Esophagus squamous epithelium (tissue), 4 donors: ENCODE measurements around the gene CDKAL1.

ENCODE experiments used
- POLR2A ChIP-seq, 4 donors: fragments of 450-650 bp; IDR thresholded peaks; one replicate each; pipeline ENCODE4 v1.6.1; 2017; ENCODE audit warnings: antibody characterized with exemption in 4 of 4, mild to moderate bottlenecking in 4 of 4, moderate library complexity in 3 of 4
- TF ChIP-seq, protein P1 (sequence below), 6 experiments: fragments of 450-650 bp in 4 of 6; fragments of 200-600 bp in 2 of 6; sonication (generic) in 2 of 6; IDR thresholded peaks; one replicate each; pipeline ENCODE4 v1.5.1; 2016 to 2019; ENCODE audit warnings: antibody characterized with exemption in 6 of 6, mild to moderate bottlenecking in 4 of 6, moderate library complexity in 4 of 6

DNA sequence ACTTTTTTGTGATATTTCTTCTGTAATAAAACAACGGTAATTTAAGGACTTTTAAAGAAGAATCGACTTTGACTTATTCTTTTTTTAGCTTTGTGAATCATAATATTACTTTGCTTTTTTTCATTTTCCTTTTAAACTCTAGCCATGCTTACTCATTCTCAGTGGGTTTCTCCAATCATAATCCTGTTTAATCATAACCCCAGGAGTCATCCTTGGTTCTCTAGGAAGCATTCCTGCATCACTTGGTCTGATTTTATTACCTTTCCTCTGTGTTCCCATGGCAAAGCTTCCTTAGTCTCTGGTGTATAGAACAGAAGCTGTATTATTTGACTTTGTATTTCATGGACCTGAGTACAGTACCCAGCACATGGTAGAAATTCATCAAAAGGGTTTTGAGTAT lies 223.5 kb downstream of the CDKAL1 start:
- TF ChIP-seq, protein P1, sequence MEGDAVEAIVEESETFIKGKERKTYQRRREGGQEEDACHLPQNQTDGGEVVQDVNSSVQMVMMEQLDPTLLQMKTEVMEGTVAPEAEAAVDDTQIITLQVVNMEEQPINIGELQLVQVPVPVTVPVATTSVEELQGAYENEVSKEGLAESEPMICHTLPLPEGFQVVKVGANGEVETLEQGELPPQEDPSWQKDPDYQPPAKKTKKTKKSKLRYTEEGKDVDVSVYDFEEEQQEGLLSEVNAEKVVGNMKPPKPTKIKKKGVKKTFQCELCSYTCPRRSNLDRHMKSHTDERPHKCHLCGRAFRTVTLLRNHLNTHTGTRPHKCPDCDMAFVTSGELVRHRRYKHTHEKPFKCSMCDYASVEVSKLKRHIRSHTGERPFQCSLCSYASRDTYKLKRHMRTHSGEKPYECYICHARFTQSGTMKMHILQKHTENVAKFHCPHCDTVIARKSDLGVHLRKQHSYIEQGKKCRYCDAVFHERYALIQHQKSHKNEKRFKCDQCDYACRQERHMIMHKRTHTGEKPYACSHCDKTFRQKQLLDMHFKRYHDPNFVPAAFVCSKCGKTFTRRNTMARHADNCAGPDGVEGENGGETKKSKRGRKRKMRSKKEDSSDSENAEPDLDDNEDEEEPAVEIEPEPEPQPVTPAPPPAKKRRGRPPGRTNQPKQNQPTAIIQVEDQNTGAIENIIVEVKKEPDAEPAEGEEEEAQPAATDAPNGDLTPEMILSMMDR (IDR thresholded peaks at IDR 0.05), result no peak
- no peak for TF ChIP-seq POLR2A (IDR thresholded peaks at IDR 0.05)
